Activated CD4-positive, alpha-beta T cell treated with anti-CD3 and anti-CD28 coated beads, Interleukin-2, amount 50 U/mL, for 48 hours (primary cell): ENCODE measurements around the gene SMARCA1.
"Not testable (repeated sequence)": the region's sequence is repeated elsewhere in the genome, so short reads cannot be mapped to it uniquely, and the experiment has no call there.

Source experiments
- DNase-seq, 2 experiments: peaks; one replicate each; pipeline ENCODE4 v3.0.0-alpha.2; 2020

SMARCA1 gene, protein sequence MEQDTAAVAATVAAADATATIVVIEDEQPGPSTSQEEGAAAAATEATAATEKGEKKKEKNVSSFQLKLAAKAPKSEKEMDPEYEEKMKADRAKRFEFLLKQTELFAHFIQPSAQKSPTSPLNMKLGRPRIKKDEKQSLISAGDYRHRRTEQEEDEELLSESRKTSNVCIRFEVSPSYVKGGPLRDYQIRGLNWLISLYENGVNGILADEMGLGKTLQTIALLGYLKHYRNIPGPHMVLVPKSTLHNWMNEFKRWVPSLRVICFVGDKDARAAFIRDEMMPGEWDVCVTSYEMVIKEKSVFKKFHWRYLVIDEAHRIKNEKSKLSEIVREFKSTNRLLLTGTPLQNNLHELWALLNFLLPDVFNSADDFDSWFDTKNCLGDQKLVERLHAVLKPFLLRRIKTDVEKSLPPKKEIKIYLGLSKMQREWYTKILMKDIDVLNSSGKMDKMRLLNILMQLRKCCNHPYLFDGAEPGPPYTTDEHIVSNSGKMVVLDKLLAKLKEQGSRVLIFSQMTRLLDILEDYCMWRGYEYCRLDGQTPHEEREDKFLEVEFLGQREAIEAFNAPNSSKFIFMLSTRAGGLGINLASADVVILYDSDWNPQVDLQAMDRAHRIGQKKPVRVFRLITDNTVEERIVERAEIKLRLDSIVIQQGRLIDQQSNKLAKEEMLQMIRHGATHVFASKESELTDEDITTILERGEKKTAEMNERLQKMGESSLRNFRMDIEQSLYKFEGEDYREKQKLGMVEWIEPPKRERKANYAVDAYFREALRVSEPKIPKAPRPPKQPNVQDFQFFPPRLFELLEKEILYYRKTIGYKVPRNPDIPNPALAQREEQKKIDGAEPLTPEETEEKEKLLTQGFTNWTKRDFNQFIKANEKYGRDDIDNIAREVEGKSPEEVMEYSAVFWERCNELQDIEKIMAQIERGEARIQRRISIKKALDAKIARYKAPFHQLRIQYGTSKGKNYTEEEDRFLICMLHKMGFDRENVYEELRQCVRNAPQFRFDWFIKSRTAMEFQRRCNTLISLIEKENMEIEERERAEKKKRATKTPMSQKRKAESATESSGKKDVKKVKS

DNA sequence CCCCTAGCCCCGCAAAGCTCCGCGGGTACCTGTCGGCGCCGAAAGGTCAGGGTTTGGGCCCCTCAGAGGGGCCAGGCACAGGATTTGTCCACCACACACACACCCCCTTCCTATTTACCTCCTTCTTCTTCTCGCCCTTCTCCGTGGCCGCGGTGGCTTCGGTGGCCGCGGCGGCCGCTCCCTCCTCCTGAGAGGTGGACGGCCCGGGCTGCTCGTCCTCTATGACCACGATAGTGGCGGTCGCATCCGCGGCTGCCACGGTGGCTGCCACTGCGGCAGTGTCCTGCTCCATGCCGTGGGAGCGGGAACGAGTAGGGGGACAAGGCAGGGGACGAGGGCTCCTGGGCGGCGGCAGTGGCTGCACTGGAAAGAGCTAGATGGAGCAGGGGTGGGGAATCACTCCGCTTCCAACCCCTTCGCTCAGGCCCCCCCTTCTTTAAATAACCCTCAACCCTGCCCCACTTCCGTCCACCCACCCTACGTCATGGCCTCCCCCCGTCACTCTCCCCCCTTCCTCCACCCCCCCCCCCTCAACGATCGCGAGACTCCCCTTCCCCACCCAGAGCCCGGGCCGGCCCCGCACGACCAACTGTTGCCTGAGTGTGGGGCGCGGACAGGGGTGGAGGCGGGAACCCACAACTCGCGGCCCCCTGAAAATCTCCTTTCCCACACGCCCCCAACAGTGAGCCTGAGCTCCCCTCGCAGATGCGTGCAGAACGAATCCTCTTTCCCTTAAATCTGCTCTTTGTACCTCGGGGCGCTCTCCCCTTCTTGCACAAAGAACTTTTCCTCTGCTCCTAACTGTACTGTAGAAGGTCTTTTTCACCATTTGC, at the start of gene SMARCA1:
Gene SMARCA1, minus strand, starts transcription at position 412 of the 833 bp plus-strand sequence. Its CDS starts 120 bp downstream, at position 292.
- no peak for DNase-seq

DNA sequence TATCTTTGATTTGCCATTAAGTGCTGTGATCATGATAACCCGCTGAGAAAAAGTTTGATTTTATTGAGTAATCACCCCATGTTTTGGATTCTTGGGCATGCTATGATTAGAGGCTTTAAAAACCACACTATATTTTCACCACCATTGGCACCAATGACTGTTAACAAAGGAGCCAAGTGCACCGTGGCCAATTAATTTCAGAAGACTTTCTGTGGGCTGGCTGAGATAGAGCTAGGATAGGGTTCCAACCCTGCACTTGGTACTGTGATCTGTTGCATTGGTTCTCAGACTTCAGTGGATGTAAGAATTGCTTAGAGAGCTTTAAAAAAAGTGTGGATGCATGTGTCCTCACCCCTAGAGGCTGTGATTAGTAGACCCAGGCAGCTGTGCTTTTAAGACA, 49.1 kb upstream of the SMARCA1 start:
- DNase-seq = no peak

DNA sequence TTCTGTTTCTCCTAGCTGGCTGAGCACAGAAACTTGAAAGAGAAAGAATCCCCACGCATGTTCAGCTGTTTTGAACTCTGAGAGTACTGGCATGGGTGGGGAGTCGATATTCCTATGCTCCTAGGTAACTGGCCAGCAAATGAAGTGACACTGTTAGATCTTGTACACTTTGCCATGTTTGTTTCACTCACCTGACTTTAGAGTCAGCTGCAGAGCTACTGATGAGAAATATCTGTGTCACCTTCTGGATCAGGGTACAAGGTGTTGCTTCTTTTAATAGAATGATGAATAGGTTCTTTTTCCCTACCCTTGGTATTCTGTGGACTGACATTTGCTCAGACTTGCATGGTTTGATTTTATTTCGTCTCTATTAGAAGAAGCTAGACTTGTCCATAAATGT, 45.1 kb upstream of the SMARCA1 start:
- no peak for DNase-seq

- DNase-seq = no peak
Measured at GRCh38 chrX:129566073-129566472, 42.8 kb upstream of the SMARCA1 start.

DNA sequence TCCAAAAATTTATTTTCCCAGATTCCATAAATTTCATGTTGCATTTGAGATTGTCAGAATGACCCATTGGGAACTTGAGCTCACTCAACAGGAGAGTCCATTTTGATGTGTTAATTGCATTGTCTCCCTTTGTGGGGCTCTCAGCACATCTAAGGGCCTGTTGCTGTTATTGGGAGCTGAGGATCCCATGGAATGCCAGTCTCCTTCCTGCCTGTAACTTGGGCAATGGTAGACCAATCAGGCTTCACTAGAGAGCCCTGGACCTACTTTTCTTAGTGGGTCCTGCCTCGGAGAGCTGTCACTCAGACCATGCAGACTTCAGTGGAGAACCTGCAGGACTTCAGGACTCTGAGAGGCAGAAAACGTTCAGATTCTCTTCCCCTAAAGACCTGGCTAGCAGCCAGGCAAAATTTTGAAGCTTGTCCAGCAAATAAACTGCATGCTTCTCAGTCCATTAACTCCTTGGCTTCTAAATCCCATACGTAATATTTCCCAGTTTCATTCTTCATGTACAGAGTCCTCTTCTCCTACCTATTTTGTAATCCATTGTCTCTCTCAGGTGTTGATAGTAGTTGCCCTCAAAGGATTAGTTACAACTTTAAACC, 41.9 kb upstream of the SMARCA1 start:
- DNase-seq = no peak

DNA sequence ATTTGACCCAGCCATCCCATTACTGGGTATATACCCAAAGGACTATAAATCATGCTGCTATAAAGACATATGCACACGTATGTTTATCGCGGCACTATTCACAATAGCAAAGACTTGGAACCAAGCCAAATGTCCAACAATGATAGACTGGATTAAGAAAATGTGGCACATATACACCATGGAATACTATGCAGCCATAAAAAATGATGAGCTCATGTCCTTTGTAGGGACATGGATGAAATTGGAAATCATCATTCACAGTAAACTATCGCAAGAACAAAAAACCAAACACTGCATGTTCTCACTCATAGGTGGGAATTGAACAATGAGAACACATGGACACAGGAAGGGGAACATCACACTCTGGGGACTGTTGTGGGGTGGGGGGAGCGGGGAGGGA, 41.1 kb upstream of the SMARCA1 start:
- not testable (repeated sequence) for DNase-seq

- DNase-seq = no peak
Measured at GRCh38 chrX:129561453-129561852, 38.2 kb upstream of the SMARCA1 start.

DNA sequence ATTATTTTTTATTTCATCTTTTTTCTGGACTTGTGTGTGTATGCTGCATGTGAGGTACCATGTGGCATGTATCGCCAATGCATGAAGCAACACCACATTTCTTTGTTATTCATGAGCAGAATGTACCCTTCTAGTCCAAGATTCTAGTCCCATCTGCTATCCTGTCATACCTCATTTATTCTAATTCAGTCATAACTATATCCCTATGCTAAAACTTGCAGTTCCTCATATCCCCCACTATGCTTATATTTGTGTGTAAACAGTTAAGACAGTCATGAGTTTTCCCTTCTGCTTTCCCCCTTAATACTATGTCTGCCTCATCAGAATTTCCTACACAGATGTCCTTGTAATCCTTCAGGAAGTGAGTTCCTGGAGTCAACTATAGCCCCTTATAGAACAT, 36.5 kb upstream of the SMARCA1 start:
- no peak for DNase-seq

DNA sequence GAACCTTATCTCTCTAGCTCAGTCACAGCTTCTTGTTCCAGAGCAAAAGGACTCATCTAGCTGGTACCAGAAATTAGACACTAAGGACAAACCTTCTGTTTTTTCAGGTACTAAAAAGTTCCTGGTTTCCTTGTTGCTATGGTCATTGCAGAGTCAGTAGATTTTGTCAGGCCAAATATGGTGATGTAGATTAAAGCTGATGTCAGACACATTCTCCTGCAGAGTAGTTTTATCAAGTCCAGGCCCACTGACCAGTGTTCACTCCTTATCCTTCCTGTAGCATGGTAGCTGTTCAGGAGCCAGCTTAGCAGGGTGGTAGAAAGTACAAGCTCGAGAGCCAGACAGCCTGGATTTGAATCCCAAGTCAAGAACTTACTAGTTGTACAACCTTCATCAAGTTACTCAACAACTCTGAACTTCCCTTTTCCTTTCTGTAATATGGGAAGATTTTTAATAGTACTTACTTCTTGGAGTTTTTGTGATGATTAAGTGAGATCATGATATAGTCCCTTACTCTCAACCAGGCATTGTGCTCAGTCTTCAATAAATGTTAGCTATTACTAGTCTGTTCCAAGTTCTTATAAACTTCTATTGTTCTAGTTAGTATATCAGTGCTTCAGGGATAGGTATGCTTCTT, 34.7 kb upstream of the SMARCA1 start:
- no peak for DNase-seq

DNA sequence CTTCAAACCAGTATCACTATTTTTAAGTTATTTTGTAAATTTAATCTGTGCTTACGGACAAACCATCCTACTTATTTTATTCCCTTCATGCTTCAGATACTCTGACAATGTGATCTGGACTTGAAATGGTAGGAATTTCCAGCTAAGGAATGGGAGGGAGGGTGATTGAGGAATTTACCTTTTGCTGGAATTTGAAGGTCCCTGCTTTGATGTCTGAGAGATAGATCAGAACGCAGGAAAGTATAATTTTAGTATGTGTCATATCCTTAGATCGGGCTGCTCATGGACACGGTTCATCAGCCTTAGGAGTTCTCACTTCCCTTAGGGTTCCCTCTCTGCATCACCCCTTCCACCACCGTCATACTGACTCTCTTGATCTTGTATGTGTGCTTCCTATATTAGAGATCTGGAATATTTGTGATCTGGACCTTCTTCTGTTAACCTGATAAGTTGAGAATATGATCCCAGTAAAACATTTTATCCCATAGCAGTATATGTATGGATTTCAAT, 33.6 kb upstream of the SMARCA1 start:
- DNase-seq = no peak

- DNase-seq = not testable (repeated sequence)
Measured at GRCh38 chrX:129554816-129555215, 31.5 kb upstream of the SMARCA1 start.

- DNase-seq = no peak
Measured at GRCh38 chrX:129553619-129554288, 30.5 kb upstream of the SMARCA1 start.

DNA sequence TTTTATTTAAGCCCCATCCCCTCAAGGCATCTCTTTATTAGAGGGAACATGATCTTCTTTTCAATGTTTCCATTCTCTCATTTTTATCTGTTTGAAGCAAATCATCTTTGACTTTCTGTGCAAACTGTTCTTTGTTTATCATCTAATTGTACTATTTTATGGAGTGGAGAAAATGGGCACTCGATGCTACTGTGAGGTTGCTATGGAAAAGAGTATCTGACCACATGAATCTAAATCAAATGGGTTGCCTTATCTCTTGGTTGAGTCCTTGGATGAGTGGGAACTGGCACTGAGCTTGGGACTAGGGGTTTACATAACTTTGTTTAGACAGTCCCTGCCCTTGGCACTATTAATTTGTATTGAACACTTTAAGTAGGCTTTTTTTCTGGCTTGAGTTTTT, 25.8 kb upstream of the SMARCA1 start:
- DNase-seq = no peak

- DNase-seq = no peak
Measured at GRCh38 chrX:129545408-129545807, 22.1 kb upstream of the SMARCA1 start.

GRCh38 chrX:129544780-129545179, 21.5 kb upstream of the SMARCA1 start:
- no peak for DNase-seq

DNA sequence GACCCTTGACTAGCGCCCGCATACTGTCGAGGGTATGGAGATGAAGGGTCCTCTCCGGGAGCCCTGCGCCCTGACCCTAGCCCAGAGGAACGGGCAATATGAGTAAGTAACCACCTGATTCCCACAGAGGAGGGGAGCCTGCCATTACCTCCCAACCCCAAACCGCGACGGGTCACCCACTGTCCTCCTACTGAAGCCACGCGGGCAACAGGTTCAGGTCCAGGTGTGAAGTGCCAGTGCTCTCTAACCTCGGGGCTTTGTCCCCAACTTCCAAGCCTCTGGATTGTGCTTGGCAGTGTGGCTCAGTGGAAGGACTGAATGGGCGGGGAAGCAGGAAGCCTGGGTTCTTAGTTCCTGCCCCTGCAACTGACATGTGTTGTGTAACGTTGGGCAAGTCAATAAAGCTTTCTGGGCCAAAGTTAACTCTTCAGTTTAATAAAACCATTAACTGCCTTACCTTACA, 17.5 kb upstream of the SMARCA1 start:
- DNase-seq = no peak

DNA sequence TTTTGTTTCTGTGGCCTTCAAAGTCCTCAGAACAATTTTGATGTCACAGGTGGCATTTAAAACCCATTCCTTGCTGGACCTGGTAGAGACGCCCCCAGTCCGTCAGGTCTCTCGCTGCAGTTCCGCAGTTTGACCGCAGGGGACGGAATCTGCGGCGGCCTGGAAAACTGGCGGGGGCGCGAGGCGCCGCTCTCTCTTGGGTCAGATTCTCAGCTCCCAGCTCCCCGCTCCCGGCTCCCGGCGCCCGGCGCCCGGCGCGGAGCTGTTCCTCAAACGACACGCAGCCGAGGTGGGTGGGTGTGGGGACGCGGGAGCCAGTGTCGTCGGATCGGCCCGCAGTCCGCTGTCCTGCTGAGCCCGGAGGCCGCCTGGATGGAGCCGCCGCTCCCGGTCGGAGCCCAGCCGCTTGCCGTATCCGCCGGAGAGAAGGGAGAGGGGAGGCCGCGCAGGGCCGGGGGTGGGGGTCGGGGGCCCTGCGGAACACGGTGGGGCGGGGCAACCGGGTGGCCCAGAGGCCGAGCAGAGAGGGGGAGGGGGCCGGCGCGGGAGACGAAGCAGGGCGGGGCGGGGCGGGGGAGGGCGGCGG, 16.9 kb upstream of the SMARCA1 start, which contains the start of gene OCRL:
Gene OCRL, plus strand, starts transcription at position 192 of the 586 bp plus-strand sequence. Its CDS starts 181 bp downstream, at position 373.
- DNase-seq = peak; percentile 52 to 65

- no peak for DNase-seq
Measured at GRCh38 chrX:129534816-129535578, 11.7 kb upstream of the SMARCA1 start.

- DNase-seq = no peak
Measured at GRCh38 chrX:129531132-129531531, 7.8 kb upstream of the SMARCA1 start.
